ENCODE results near the gene DNM2.

- no peak for TF ChIP-seq YY1 (IDR thresholded peaks at IDR 0.05; ENCODE audit: insufficient read depth, insufficient read length)
- TF ChIP-seq ZNF274 (IDR thresholded peaks at IDR 0.05; ENCODE audit: low read depth, low read length): no peak
- TF ChIP-seq SUZ12 (IDR thresholded peaks at IDR 0.05; ENCODE audit: extremely low read depth, insufficient read depth, insufficient read length): no peak
Observed at GRCh38 chr19:10852098-10852800, 134.4 kb downstream of the DNM2 start.
